ENCODE results near the gene RWDD3.

Gene RWDD3

DNA sequence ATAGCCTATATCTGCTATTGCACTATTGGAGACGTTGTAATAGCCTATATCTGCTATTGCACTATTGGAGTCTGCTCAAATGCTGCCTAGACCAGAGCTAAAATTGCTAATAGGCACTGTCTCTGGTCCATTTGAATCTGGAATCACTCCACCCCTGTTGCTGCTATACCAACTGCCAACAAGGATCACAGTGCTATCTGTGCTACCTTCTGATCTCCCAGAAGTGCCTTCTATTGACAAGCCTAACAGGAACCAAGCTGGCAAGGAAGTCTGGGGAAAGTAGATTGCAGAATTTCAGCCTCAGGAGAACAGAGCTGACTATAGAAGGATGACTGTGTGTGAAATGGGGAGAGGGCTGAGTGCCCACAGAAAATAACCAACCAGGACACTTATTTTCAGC lies 15.9 kb downstream of the RWDD3 start:
- in situ Hi-C loops (cut with HindIII; ENCODE audit: low sequenced_read_pairs): no loop called here
- H3K4me3 ChIP-seq (ENCODE audit: low read depth, low read length): no peak overlapping the region
- DNase-seq (ENCODE audit: low read depth, low spot score): no peak
- TF ChIP-seq, protein P1, sequence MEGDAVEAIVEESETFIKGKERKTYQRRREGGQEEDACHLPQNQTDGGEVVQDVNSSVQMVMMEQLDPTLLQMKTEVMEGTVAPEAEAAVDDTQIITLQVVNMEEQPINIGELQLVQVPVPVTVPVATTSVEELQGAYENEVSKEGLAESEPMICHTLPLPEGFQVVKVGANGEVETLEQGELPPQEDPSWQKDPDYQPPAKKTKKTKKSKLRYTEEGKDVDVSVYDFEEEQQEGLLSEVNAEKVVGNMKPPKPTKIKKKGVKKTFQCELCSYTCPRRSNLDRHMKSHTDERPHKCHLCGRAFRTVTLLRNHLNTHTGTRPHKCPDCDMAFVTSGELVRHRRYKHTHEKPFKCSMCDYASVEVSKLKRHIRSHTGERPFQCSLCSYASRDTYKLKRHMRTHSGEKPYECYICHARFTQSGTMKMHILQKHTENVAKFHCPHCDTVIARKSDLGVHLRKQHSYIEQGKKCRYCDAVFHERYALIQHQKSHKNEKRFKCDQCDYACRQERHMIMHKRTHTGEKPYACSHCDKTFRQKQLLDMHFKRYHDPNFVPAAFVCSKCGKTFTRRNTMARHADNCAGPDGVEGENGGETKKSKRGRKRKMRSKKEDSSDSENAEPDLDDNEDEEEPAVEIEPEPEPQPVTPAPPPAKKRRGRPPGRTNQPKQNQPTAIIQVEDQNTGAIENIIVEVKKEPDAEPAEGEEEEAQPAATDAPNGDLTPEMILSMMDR (IDR thresholded peaks at IDR 0.05; ENCODE audit: low read depth, low read length): no peak

DNA sequence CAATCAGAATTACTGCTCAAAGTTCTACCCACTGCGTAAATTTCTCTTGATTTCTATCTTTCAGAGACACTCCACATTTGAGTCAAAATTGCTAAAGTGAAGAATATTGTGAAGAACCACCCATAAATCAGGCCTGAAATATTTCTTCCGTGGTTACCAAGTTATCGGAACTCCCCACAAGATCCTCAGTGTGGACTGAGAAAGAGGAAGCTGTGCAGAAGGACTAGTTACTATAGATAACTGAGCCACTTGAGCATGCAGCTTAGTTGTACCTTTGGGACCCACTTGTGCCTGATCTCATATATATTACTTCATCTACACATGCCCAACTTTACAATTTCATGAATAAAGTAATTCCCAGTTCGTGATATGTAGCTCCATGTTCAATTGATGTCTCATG lies 18.4 kb downstream of the RWDD3 start:
- TF ChIP-seq, protein P1 (IDR thresholded peaks at IDR 0.05; ENCODE audit: low read depth, low read length): no peak
- DNase-seq (ENCODE audit: low read depth, low spot score): no peak
- no peak overlapping the region for H3K4me3 ChIP-seq (ENCODE audit: low read depth, low read length)
- in situ Hi-C loops (cut with HindIII; ENCODE audit: low sequenced_read_pairs): no loop called here

DNA sequence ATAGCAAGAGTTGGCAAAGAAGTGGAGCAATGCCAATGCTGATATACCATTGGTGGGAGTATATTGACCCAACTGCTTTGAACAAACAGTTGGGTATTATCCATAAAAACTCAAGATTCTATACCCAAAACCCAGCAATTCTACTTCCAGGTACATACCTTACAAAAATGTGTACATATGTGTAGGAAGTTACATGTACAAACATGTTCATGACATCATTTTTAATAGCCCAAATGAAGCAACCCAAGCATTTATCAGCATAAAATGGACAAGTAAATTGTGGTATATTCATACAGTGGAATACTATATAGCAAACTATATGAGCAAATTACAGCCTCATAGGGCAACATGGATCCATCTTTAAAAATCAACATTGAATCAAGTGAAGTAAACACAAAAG lies 20.9 kb downstream of the RWDD3 start:
- no peak overlapping the region for H3K4me3 ChIP-seq (ENCODE audit: low read depth, low read length)
- in situ Hi-C loops (cut with HindIII; ENCODE audit: low sequenced_read_pairs): no loop called here
- no peak for DNase-seq (ENCODE audit: low read depth, low spot score)
- TF ChIP-seq, protein P1 (IDR thresholded peaks at IDR 0.05; ENCODE audit: low read depth, low read length): no peak

DNA sequence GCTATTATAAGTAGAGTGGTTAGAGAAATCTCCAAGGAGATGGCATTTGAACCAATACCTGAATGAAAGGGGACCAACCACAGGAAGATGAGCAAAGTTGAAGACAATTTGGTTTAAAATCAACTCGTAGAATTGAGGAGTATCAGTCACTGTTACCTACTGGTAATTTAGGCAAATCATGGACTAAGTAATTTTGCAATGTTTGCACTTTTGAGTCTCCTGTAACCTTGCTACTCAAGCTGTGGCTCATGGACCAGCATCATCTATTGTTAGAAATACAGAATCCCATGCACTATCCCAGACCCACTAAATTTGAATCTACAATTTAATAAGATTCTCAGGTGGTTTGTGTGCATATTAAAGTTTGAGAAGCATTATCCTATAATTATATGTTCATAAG lies 21.8 kb downstream of the RWDD3 start:
- in situ Hi-C loops (cut with HindIII; ENCODE audit: low sequenced_read_pairs): no loop called here
- H3K4me3 ChIP-seq (ENCODE audit: low read depth, low read length): no peak overlapping the region
- TF ChIP-seq, protein P1 (IDR thresholded peaks at IDR 0.05; ENCODE audit: low read depth, low read length): no peak
- no peak for DNase-seq (ENCODE audit: low read depth, low spot score)

DNA sequence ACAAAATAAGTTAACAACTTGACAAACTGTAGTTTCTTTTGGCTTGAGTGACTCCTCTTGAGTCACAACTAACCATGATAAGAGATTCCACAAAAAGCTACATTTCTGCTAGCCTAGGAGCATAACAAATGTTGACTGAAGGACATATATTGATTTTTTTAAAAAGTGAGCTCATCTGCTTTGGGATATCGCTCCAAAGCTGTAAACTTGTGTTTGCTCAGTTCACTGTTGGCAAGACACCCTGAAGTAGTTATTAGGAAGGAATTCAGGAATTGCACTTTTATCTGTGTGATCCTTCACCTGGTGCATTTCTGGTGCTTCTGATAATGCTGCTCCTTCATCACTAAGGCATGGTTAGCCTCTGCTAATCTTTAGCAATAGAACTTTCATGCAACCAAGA lies 23.7 kb downstream of the RWDD3 start:
- DNase-seq (ENCODE audit: low read depth, low spot score): no peak
- H3K4me3 ChIP-seq (ENCODE audit: low read depth, low read length): no peak overlapping the region
- in situ Hi-C loops (cut with HindIII; ENCODE audit: low sequenced_read_pairs): no loop called here
- TF ChIP-seq, protein P1 (IDR thresholded peaks at IDR 0.05; ENCODE audit: low read depth, low read length): no peak

DNA sequence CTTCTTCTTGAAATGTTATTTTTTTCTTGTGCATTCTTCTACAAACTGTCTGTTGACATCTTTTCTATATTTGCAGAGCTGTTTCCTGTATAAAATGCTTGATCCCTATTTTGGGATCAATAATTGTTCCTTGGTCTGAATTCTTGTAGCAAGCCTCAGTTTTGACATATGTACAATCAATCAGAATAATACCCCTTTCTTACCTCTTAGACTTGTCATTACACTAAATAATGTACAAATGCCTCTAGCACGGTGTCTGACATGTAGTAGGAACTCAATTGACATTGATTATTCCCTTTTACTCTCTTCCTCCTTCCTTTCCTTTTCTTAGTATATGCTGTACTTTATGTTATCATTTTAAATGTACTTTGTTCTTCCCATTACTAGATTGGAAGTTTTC lies 25.2 kb downstream of the RWDD3 start:
- H3K4me3 ChIP-seq (ENCODE audit: low read depth, low read length): no peak overlapping the region
- no peak for DNase-seq (ENCODE audit: low read depth, low spot score)
- TF ChIP-seq, protein P1 (IDR thresholded peaks at IDR 0.05; ENCODE audit: low read depth, low read length): no peak
- in situ Hi-C loops (cut with HindIII; ENCODE audit: low sequenced_read_pairs): no loop called here

DNA sequence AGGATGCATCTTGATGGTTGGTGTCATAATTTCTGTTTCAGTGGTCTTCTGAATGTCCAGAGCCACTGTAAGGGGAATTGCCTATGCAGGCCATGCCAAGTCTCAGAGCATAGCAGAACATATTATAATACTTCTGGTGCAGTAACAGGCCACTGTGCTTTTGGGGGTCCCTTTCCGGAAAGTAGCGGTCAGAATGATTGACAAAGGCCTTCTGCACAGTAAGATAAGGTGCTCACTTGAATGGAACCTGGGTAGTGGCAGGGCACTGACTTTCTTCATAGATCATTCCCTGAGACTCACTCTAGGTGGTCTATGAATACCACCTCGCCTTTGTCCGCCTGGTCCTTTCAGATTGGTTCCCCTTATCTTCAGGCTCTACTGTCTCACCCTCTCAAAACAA lies 28.9 kb downstream of the RWDD3 start:
- TF ChIP-seq, protein P1 (IDR thresholded peaks at IDR 0.05; ENCODE audit: low read depth, low read length): no peak
- in situ Hi-C loops (cut with HindIII; ENCODE audit: low sequenced_read_pairs): no loop called here
- no peak overlapping the region for H3K4me3 ChIP-seq (ENCODE audit: low read depth, low read length)
- no peak for DNase-seq (ENCODE audit: low read depth, low spot score)
